GM10248 (cell line): ENCODE measurements around the gene CD274.

ENCODE experiments used
- CTCF ChIA-PET: fragments of 300-600 bp; sonication (Branson Sonifier 250); formaldehyde crosslinking; extraction: SDS; loops from one replicate; lab custom pipeline; 2021; ENCODE audit warnings: antibody characterized with exemption; lab: Yijun Ruan, JAX
- POLR2A ChIA-PET: fragments of 350-650 bp; sonication (Branson Sonifier 250); formaldehyde crosslinking; extraction: SDS; loops from one replicate; lab custom pipeline; 2020; ENCODE audit warnings: antibody characterized with exemption; lab: Yijun Ruan, JAX
- DNase-seq: peaks from one replicate; pipeline ENCODE4 v3.0.0; 2012; ENCODE audit errors: extremely low spot score
- CTCF ChIP-seq: IDR thresholded peaks from 2 replicates; pipeline ENCODE4 v1.5.1; 2012; ENCODE audit warnings: mild to moderate bottlenecking, low read depth; ENCODE audit errors: extremely low read depth, missing control alignments, control extremely low read depth

CD274 gene

DNA sequence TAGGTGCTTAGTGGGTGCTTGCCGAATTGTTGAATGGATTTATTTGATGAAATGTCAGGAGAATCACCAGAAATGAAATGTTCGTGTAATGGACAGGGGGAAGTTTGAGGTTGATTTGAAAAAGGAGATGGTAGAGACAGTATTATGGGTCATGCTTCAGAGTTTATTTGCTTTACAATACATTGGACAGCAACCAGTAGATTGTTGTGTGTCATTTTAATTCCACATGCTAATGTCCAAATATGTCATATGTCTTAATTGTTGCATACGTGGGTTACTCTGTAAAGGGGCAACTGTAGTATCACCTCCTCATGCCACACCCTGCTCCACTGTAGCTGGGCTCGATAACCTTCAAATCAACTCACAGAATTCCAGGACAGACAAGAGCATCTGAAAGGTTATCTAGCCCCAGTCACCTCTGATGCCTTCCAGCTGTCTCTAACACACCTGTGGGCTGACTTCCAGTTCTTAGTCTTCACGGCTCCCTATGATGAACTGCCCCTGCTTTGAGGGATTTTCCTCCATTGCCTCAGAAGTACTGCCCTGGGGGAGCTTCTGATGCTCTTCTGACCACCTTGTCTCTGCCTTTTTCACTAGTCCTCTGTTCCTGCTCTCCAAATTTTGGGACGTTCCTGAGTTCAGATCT, 61.7 kb downstream of the CD274 start:
- ChIA-PET CTCF (interaction anchor here (0.6 to 3.1 kb wide), 6 partner anchors 10 to 78 kb away, joined by 3 to 16 read pairs (median 6); no protein-coding TSS in a partner anchor), POLR2A (no interaction called here)
- TF ChIP-seq CTCF, result no peak
- DNase-seq, result no peak

DNA sequence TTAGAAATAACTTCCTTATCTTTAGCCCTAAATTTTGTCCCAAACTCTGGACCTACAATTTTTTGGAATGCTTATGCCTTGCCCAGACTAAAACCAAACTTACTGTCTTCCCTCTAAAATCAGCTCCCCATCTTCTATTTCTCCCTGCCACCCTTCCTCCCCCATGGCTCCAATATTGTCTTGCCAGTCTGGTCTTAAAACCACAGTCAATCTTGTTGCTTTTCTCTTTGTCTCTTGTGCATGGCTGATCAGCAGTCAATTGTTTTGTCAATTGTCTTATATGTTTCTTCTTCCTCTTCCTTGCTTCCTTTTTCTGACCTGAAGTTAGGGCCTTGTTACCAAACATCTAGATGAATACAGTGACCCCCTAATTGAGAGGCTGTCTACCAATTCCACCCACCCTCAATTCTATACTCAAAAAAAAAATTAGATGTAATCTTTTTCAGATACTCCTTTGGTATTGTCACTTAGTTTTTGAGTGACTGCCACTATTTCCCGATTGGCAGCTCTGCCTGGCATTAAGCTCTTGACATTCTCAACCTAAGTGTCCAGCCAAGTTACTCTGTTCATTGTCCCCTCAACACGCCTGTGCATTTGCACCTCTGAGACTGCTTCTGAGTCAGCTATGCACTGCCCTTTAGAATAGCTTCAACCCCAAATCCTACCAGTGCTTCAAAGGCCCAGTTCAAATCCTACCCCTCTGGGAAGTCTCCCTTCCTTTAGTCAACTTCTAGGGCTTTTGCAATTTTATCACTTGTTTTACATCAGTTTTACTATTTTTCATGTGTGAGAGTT, 62.5 kb downstream of the CD274 start:
- no peak for DNase-seq
- TF ChIP-seq CTCF, result no peak
- CTCF ChIA-PET, result interaction anchor here (0.6 to 3.1 kb wide), 6 partner anchors 10 to 77 kb away, joined by 3 to 16 read pairs (median 5); no protein-coding TSS in a partner anchor
- POLR2A ChIA-PET, result interaction anchor here (0.5 kb wide), 1 partner anchor 1124 kb away, joined by 3 read pairs; no protein-coding TSS in a partner anchor

GRCh38 chr9:5513966-5514616, 63.7 kb downstream of the CD274 start:
- no peak for TF ChIP-seq CTCF
- CTCF ChIA-PET, result interaction anchor here (1.5 to 1.9 kb wide), 2 partner anchors 17 to 49 kb away, joined by 4 to 7 read pairs; no protein-coding TSS in a partner anchor
- POLR2A ChIA-PET, result no interaction called here
- no peak for DNase-seq

- DNase-seq, result no peak
- TF ChIP-seq CTCF, result no peak
- CTCF ChIA-PET, result interaction anchor here (0.8 to 1.9 kb wide), 5 partner anchors 9 to 50 kb away, joined by 3 to 7 read pairs (median 3); no protein-coding TSS in a partner anchor
- POLR2A ChIA-PET, result no interaction called here
Observed at GRCh38 chr9:5514617-5515260, 64.4 kb downstream of the CD274 start.

GRCh38 chr9:5515261-5515650, 64.9 kb downstream of the CD274 start:
- TF ChIP-seq CTCF, result no peak
- POLR2A ChIA-PET, result no interaction called here

More at GRCh38 chr9:5515261-5515650, 64.9 kb downstream of the CD274 start:
- CTCF ChIA-PET, result interaction anchor here (0.8 to 1.9 kb wide), 4 partner anchors 8 to 34 kb away, joined by 3 to 7 read pairs (median 3); no protein-coding TSS in a partner anchor
- no peak for DNase-seq
